Hematopoietic multipotent progenitor cell treated with erythropoietin and hydrocortisone succinate and interleukin-3 and kit ligand, for 17 days (in vitro differentiated cells): ENCODE measurements around the gene GABRG3.

Source experiments
- DNase-seq: peaks from one replicate; pipeline ENCODE4 v3.0.0-alpha.2; 2015; ENCODE audit warnings: low spot score

Gene GABRG3

DNA sequence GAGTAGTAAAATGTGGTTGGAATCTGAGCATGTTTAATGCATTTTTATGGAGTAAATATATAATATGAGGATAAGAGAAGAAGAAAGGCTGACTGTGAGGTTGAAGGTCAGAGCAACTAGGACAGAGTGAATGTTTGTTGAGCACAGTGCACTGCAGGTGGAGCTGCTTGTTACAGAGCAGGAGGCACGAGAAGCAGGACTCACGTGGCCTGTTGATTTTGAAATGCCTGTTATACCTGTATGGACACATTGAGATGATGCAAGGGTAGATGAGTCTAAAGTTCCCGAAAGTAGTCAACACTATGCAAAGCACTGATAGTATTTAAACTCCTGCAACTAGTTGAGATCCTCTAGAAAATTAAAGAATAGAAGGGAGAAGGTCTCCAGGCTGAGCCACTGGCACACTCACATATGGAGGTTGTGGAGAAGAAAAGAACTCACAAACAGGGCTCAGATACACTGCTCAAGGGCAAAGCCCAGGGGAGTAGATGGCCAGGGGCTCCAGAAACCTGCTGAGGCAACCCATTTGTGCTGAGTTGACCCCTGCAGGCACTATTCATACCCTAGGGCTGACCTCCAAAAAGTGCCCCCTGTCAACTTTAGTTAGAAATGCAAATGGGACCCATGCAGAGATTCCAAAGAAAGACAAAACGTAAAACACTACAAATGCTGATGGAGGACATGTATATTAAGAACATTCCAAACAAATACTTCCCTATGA is 541.5 kb downstream of the GABRG3 start:
- no peak for DNase-seq

DNA sequence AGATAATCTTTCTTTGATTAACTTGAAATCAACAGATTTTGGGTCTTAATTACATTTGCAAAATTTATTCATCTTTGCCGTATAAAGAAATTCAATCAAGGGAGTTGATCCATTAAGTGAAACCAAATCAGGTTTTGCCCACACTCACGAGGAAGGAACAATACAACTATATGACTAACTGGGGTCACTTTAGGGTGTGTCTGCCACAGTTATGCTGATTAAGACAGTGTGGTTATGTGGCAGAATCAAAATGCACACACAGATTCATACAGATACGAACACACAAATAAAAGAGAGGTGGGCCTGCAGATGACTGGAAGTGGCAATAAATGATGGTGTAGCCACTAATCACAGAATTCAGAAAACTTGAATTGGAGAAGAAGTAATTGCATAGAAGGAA is 543.5 kb downstream of the GABRG3 start:
- DNase-seq, result no peak

DNA sequence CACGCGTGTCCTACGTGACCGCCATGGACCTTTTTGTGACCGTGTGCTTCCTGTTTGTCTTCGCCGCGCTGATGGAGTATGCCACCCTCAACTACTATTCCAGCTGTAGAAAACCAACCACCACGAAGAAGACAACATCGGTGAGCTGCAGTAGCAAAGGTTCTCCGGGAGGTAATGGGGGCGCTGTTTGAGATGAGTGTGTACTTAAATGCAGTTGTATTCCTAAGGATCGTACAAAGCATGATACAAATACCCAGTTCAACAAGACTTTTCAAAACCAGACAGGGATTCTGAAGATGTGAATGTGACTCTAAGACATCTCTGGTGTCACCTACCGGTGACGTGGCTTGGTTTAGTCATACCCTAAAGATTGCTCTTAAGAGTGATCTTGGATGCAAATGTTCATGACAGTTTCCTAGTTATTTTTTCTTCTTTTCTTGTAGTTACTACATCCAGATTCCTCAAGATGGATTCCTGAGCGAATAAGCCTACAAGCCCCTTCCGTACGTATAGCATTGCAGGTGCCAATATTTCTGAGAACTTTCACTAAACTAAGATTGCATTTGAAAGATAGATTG is 556.6 kb downstream of the GABRG3 start:
- no peak for DNase-seq

DNA sequence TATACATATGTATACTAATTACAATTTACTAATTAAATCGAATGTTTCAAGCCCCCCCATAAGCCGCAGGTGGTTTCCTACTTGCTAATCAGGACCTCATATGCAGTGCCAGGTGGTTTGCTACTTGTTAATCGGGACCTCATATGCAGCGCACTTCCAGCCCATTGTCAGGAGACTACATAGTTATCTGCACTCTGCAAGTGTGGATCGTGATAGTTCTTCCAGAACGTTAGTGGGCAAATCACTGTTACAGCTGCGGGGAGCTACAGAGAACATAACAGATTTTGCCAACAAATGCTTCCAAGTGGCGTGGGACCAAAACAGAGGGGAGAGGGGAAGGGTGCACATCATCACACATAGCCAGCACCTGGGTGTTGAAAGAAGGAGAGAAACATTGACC is 558.4 kb downstream of the GABRG3 start:
- DNase-seq, result no peak

DNA sequence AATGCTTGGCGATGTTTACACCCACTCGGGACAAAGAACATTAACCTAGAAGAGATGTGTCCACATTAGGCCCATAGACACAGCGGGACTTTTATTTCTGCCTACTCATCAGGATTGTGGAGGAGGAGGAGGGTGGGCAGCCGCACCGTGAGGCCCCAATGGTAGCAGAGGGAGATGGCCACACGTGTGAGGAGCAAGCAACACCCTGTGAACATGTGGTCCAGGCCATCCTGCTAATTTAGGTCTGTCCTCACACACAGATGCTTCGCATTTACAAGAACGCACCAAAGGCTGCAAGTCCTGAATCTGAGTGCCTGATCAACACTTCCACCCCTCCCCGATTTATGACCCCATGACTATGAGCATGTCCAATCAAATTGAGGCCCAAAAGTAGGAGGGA is 560.0 kb downstream of the GABRG3 start:
- no peak for DNase-seq

DNA sequence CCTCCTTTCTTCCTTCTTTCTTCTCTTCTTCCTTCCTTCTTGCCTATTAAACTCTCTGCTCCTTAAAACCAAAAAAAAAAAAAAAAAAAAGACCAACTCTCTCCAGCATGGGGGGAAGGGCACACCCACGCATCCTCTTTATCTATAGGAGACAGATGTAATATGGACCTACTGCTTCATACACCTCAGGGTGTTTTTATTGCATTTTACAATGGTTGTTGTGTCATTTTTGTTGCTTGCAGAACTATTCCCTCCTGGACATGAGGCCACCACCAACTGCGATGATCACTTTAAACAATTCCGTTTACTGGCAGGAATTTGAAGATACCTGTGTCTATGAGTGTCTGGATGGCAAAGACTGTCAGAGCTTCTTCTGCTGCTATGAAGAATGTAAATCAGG is 561.4 kb downstream of the GABRG3 start:
- DNase-seq, result no peak

DNA sequence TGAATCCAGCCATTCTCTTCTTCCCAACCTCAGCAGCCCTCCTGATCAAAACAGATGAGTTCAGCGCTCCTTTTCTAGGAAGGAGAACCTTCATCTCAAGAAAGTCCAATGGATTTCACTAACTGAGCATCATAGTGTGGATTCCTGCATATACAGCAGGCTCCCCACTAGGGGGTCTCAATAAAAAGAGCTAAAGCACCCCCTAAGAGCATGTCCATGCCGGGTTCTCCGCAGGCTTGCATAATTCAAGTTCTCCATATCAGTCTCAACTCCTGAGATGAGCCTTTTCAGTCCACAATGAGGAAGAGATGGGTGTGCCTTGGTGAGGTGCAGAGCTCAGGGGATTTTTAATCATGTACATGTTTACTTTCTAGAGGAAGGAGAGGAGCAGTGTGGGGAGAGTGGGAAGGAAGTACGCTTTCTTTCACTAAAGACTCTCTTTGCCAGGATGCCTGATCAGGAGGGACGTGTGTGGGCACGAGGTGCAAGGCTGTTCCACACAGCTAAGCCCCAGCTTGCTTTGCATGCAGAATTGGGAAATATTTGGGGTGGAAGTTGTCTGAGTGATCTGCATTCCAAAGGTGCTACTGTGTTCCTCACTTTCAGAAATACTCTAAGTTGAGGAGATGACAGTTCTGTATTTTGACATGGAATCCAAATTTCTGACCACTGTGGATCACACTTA is 564.6 kb downstream of the GABRG3 start:
- no peak for DNase-seq

DNA sequence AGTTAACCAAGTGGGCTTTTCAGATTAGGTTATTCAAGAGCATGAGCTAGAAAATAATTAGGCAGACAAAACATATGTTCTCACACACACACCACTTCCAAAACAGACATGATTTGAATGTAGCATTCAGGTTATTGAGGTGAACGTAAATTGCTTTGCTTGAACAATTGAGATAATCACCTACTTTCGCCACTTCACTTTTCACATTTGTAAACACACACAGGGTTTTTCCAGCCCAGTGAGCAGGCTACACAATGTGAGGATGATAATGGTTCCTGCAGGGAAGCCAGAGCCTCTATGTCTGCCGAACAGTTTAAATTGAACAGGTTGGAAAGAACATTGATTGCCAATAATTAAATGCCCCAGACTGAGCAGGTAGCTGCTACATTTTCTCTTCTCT is 567.3 kb downstream of the GABRG3 start:
- DNase-seq, result no peak

DNA sequence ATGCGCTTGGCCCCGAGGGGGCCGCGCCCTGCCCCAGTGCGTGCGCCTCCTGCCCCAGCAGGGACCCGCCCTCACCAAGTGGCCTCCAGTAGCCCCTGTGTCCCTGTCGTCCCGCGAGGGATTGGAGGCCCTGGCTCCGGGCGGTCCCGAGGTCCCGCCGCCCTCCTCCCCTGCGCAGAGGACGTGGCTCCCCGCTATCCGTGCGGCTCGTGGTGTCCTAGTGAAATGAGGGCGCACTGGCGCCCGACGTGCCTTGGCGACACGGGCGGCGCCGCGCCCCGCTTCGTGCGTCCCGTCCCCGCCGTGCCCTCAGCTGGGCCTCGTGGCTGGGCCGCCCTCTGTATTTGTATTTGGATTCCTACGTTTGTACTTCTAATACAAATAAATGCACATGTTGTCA is 570.6 kb downstream of the GABRG3 start:
- no peak for DNase-seq

DNA sequence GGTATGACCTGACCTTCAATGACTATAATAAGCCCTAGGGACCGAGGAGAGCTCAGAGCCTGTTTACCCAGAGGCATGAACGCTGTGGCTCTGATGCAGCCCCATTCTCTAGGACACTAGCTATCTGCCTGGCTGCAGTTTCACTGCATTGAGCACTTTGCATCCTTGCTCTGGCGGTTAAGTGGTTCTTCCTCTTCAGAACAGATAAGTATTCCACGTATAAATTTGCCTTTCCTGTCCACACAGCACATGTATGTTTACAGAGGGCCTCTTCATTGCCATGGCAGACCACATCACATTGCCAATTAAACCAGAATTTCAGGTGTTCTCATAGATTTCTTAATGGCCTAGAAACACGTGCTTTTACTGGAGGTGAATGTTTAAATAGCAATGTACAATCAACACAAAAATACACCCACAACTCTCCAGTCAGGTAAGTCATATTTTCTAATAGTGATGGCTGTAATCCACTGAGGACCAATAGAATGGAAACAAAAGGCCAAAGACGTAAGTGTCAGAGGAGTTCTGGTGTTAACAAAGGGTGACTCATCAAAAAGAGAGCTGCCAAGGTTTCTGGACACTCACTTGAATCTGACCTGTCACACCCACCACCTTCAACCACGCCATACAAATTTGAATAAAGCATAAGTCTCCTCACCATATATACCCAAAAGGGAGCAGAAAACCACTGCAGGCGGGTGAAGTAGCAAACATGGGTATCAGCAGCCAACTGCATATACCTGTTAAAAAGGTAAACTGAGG is 574.7 kb downstream of the GABRG3 start:
- no peak for DNase-seq

DNA sequence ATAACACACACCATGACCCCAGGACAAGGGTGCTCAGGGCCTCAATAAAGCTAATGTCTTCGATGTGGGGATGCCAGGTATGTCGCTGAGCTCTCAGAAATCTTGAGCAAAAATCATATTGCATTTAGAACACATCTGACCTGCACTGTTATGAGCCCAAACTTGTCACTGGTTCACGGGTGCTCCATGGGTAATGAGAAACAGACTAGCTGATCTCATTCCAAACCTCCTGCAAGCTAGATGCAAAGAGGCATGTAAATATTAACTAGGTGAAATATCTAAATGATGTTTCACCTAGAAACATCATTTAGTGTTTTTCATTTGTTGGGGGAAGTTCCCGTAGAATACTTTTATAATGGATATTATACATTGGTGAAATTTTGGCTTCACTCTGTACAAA is 578.8 kb downstream of the GABRG3 start:
- no peak for DNase-seq

DNA sequence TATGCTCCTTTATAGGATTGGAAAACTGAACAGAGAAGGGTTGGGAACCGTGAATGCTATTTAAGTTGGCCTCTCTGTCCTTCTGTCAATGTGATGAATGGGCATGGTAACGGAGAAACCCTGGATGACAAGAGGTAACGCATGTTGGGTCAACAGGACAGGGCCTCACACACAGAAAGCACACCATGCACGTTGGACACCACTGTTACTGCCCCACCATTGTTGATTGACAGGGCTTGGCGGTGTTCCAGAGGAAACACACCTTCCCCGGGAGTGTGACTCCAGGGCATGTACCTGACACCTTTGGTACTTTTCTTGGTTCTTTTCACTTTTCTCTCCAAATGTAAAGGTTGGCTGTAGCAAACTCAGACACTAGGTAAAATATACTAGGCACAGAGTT is 579.7 kb downstream of the GABRG3 start:
- DNase-seq, result no peak

DNA sequence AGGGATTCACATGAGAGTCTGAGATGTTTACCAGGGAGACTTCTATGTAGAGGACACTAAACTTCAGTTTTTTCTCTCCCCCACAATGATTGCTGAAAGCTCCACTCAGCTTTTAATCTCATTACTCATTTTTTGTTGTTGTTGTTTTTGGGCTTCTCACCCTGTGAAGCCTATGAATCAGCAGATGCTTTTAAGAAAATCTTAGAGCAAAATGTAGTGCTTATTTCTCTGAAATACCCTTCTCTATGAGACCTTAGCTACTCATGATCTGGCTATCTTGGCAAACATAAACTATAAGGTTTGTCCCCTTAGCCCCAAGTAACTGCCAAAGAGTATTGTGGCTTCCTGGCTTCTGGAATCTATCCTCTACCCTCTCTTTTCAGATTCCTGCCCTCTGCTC is 590.8 kb downstream of the GABRG3 start:
- DNase-seq, result no peak

DNA sequence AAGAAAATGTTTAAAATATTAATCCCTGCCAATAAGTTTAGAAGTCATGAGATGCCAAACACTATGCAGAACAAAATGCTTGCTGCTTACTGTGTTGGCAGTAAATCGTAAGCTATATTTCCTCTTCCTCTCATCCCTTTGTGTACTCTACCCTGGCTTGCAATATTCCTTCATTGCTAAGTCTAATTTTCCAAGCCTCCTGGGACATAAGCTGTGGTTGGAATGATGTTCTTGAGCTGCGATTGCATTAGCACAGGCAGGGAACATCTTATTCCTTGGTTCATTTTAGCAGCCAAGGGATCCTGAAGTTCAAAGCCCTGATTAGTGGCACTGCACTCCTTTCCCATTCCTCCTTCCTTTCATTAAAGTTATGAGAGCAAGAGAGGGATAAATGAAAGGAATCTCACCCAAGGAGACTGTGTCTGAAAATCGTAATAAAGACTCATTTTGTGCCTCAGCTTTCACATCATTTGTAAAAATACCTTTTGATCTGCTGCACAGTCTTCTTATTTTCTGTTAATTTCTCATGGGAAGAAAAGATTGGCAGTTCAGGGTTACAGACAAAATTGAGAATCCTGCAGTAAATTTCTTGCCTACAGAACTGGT is 592.9 kb downstream of the GABRG3 start:
- no peak for DNase-seq

DNA sequence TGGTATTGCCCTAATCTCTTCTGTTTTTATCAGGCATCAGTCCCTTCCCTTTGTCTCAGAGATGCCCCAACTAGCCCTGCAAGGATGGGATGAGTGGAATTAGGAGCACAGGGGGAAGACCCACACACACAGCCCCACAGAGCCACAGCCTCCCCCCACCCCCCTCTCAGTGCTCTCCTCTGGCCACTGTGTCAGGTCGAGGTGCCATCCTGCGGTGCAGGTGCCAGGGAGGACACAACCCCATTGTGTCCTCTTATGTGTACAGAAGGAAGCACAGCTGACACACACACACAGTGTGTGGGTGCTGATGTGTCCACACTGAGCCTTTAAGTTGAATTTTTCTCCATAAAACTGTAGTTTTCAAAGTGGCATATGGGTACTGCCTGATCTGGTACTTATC is 593.7 kb downstream of the GABRG3 start:
- no peak for DNase-seq

DNA sequence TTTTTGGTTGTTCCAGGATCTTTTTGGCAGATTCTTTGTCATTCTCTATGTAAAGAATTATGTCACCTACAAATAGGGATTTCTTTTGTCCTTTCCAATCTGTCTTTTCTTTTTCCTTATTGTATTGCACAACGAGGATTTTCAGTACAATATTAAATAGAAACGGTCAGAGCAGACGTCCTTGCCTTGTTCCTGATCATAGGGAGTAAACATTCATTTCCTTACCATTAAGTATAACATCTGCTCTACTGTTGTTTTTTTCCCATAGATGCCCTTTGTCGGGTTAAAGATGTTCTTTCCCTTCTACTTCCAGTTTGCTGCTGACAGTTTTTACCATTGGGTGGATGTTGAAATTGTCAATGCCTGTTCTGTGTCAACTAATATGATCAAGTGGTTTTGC is 599.8 kb downstream of the GABRG3 start:
- no peak for DNase-seq

DNA sequence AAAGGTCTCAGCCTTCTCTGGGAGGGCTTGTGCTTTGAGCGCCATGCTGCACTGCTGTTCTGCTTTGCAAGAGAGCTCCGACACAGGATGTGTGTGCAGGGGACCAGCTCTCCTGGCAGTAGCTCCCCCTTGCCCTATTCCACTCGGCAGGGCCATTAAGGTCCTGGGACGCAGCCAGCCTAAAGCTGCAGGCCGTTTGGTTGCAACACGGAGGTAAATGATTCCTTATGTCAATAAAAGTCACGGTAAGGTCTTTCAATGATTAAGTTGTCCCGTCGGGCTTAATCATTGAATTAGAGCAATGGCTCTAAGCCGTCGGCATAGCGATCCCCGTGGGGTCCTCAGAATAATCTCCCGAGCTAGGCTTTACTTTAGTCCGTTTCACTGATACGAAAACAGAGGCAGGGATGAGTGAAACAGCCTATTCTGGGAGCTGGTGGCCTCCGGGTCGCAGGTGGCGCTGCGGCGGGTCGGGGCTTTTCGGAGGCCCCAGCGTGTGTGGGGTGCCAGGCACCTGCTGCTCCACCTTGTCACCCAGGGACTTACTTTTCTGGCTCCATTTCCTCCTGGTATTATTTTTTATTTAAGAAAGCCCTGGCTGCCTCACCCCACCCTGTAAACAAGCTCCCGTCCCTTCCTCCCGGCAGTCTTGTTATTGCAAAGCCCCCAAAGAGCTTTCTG is 603.0 kb downstream of the GABRG3 start:
- no peak for DNase-seq

DNA sequence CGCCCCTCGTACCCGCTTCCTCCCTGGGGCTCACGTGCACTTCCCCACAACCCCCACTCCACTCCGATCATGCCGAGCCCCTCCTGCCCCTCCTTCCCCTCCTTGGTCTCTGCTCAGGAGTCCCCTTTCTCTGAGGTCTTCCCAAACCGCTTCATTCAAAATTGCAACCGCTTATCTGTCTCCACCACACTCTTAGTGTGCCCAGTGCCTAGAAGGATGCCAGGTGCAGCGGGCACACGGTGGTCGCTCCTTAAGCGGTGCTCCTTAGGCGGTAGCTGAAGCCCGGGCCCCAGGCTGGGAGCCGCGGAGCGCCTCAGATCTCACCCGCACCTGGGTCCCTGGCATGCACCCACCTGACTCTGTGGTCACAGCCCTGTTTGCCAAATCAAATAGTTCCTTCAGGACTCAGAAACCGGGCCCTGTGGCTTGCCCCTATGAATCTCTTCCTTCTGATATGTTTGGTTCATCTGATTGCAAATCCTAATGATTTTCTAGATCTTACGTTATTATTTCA is 603.6 kb downstream of the GABRG3 start:
- no peak for DNase-seq

DNA sequence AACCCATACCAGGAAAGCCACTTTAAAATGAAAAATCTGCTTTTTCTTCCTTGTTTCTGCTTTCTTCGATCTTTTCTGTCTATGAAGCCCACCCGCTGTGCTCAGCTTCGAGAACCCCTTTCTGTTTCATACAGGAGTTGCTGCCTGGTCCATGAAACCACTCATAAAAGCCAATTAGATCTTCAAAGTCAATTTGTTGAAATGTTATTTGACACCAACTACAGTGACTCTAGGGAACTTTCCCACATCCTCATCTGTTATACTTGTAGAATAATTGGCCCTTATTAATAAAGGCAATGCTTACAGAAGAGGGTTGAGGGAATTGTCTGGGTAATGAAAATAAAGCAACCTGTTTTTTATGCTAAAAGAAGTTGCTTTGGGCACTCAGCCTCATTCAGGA is 604.5 kb downstream of the GABRG3 start:
- no peak for DNase-seq

DNA sequence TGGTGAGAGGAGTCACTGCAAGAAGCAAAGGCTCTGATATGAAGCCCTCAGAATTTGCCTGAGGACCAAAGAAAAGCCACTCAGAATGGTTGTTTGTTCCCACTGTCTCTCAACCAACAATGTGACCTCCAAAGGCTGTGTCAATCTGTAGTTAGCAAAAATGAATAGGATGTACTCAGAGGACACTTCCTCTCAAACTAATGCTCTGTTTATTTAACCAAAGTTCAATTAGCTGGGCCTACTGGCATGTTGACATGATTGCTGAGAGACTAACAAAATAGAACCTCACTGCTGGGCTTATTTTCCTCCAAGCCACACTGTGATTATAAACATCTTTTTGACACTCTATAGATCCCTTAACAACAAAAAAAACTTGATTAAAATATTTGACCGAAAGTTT is 605.6 kb downstream of the GABRG3 start:
- no peak for DNase-seq

DNA sequence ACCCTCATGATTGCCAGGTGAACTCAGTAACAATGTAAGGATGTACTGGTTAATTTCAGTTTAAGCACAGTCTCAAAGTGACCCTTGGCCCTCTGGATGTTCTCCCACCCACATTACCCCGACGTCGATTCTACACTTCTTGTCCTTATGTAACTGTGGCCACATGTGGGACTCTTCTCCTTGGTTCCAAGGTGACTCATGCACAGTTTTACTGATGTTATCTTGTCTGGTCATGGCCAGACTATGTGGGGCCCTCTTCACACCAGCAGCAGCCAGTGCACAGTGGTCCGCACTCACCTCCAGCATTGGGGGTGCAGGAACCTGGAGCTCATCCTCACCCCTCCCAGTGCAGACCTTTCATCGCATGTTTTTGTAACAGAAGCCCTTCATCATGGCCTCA is 608.8 kb downstream of the GABRG3 start:
- DNase-seq, result no peak
